AG09309 (cell line): ENCODE data around the gene PRKAG3.
A peak's percentile ranks its signal among the peaks of the same experiment; 100 is the strongest.

Experiments used
- DNase-seq: peaks from one replicate; pipeline ENCODE4 v3.0.0-alpha.2; 2010; ENCODE audit warnings: low read depth
- H3K4me3 ChIP-seq: 2 replicates; pipeline ENCODE4 v1.5.1; 2011; ENCODE audit warnings: mild to moderate bottlenecking, low read depth, low read length, moderate library complexity; ENCODE audit not compliant: control insufficient read depth
- TF ChIP-seq, protein P1 (sequence below): IDR thresholded peaks from 2 replicates; pipeline ENCODE4 v1.5.1; 2011; ENCODE audit warnings: mild to moderate bottlenecking, low read depth, low read length, inconsistent platforms; ENCODE audit not compliant: insufficient read depth, control insufficient read depth; ENCODE audit errors: missing control alignments

PRKAG3 gene

DNA sequence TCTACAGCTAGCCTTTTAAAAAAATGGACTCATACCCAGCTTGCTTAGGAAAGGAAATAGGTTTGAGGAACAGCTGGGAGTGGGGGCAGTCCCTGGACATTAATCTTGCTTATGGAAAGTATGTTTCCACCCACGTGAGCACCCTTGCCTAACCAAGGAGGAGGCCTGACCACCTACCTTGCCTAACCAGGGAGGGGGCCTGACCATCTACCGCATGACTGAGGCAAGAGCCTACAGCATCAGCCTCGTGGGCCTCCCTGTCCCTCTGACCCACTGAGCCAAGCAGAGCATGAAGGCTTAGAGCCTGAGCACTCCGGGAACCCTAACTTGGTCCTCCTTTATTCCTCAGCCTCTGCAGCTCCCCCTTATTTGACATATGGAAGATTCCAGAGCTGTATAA, 20.2 kb downstream of the PRKAG3 start:
- TF ChIP-seq, protein P1, sequence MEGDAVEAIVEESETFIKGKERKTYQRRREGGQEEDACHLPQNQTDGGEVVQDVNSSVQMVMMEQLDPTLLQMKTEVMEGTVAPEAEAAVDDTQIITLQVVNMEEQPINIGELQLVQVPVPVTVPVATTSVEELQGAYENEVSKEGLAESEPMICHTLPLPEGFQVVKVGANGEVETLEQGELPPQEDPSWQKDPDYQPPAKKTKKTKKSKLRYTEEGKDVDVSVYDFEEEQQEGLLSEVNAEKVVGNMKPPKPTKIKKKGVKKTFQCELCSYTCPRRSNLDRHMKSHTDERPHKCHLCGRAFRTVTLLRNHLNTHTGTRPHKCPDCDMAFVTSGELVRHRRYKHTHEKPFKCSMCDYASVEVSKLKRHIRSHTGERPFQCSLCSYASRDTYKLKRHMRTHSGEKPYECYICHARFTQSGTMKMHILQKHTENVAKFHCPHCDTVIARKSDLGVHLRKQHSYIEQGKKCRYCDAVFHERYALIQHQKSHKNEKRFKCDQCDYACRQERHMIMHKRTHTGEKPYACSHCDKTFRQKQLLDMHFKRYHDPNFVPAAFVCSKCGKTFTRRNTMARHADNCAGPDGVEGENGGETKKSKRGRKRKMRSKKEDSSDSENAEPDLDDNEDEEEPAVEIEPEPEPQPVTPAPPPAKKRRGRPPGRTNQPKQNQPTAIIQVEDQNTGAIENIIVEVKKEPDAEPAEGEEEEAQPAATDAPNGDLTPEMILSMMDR, result no peak
- no peak for DNase-seq
- H3K4me3 ChIP-seq, result no peak overlapping the region

- TF ChIP-seq, protein P1, result no peak
- no peak overlapping the region for H3K4me3 ChIP-seq
- DNase-seq, result no peak
Observed at GRCh38 chr2:218810256-218810655, 21.3 kb downstream of the PRKAG3 start.

DNA sequence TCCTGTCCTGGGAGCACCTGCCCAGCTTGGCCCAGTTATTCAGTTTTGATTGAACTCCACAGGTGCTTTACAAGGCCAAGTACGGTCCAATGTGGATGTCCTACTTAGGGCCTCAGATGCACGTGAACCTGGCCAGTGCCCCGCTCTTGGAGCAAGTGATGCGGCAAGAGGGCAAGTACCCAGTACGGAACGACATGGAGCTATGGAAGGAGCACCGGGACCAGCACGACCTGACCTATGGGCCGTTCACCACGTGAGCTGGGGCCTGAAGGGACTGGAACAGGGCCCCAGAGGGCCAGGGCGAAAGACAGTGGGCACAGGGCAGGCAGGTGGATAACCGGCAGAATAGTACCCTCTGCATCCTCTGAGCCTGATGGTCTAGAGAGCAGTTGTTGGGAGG, 22.1 kb downstream of the PRKAG3 start:
- TF ChIP-seq, protein P1, result no peak
- no peak for DNase-seq
- no peak overlapping the region for H3K4me3 ChIP-seq

DNA sequence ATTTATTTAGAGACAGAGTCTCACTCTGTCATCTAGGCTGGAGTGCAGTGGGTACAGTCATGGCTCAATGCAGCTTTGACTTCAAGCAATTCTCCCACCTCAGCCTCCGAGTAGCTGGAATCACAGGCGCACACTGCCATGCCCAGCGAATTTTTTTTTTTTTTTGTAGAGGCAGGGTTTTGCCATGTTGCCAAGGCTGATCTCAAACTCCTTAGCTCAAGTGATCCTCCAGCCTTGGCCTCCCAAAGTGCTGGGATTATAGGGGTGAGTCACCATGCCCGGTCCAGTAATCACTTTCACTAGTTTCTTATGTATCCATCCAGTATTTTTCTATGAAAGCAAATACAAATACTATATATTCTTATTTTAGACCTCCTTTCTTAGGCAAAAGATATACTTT, 24.0 kb downstream of the PRKAG3 start:
- DNase-seq, result no peak
- H3K4me3 ChIP-seq, result no peak overlapping the region
- TF ChIP-seq, protein P1, result no peak

DNA sequence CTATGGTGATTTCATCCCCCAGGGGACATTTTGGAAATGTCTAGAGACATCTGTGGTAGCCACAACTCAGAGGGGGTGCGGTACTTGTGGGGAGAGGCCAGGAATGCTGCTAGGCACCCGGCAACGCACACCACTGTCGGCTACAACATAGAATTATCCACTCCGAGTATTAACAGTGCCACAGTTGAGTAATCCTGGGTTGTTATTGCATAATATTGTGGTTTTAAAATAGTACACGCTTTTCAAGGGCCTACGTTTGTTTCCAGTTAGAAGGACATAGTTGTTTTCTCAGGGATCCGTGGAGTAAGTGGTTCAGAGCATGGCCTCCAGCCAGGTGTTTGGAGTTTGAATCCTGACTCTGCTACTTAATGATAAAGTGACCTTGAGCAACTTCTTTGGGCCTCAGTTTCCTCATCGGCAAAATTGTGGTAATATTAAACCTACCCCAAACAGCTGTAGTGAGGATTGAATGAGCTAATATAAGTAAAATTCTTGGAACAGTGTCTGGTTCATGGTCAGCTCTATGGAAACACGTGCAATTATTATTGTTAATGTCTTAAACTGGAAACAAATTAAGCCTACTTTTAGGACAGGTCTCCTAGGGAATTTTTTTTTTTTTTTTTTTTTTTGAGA, 25.1 kb downstream of the PRKAG3 start:
- TF ChIP-seq, protein P1, result no peak
- DNase-seq, result peak; percentile 99
- H3K4me3 ChIP-seq, result no peak overlapping the region

- no peak overlapping the region for H3K4me3 ChIP-seq
- TF ChIP-seq, protein P1, result no peak
- peak; percentile 29 for DNase-seq
Observed at GRCh38 chr2:218805627-218806026, 26.0 kb downstream of the PRKAG3 start.
